ENCODE measurements around the gene UNC13D. TPM values are rescaled to one million over a fixed set of nuclear protein-coding genes. Genes with fewer than 3 reads are reported as not detected.

Gene UNC13D
- total and polyA plus RNA-seq, 9 of the 15 experiments (the other 6 are each of a cell fraction or from before 2014, with no cell fraction given), result 0.86 to 244 (median 69.2) TPM

- TF ChIP-seq MAZ (CRISPR knock-in tag; conservative IDR thresholded peaks at IDR 0.05 in 1 of 2, IDR thresholded peaks at IDR 0.05 in 1 of 2), result peak in 1 of 2 experiments; percentile 84; a peak in 3 of 4 replicates
- 0 out of 2 replicates have a peak, but pooled peaks have one; percentile 15 for TF ChIP-seq E2F3 (CRISPR knock-in tag; IDR thresholded peaks at IDR 0.05)
- TF ChIP-seq ZNF146 (CRISPR knock-in tag; IDR thresholded peaks at IDR 0.05; ENCODE audit: unreplicated experiment), result no peak
- peak; percentile 94 for TF ChIP-seq RBFOX2 (IDR thresholded peaks at IDR 0.05; ENCODE audit: low read depth, low read length)
- TF ChIP-seq USF2 (CRISPR knock-in tag; IDR thresholded peaks at IDR 0.05), result no peak
- TF ChIP-seq AFF1 (IDR thresholded peaks at IDR 0.05; ENCODE audit: low read depth in 1 of 2, partially characterized antibody in 2 of 2), result peak; percentile 53 to 71
- no peak for TF ChIP-seq E2F5 (CRISPR knock-in tag; IDR thresholded peaks at IDR 0.05)
- TF ChIP-seq BRCA1 (IDR thresholded peaks at IDR 0.05), result no peak
- TF ChIP-seq BRCA1 (CRISPR knock-in tag; IDR thresholded peaks at IDR 0.05), result no peak
- peak; percentile 10; the same call in 1 of the 2 replicates for TF ChIP-seq THAP12 (CRISPR knock-in tag; IDR thresholded peaks at IDR 0.05)
- TF ChIP-seq ZBTB2 (IDR thresholded peaks at IDR 0.05), result 0 out of 2 replicates have a peak, but pooled peaks have one; percentile 41
- no peak for TF ChIP-seq CHAMP1 (IDR thresholded peaks at IDR 0.05)
- 0 out of 2 replicates have a peak, but pooled peaks have one; percentile 40 for TF ChIP-seq SREBF2 (CRISPR knock-in tag; IDR thresholded peaks at IDR 0.05)
Measured at GRCh38 chr17:75843577-75844529, at the start of gene UNC13D (continued).
